Muscle layer of colon (tissue), 2 donors: Measurements from ENCODE around the gene CACNA2D3.
"Not testable (repeated sequence)": the region's sequence is repeated elsewhere in the genome, so short reads cannot be mapped to it uniquely, and the experiment has no call there.

Experiments used
- H3K27ac ChIP-seq: one replicate; pipeline ENCODE4 v1.7.0; 2013; ENCODE audit warnings: low read depth, mild to moderate bottlenecking, low read length, moderate library complexity
- H3K27me3 ChIP-seq, 2 donors: one replicate each; pipeline ENCODE4 v1.7.0; 2013; ENCODE audit warnings: low read length in 2 of 2, mild to moderate bottlenecking in 2 of 2; ENCODE audit not compliant: insufficient read depth in 2 of 2, control insufficient read depth in 1 of 2
- H3K36me3 ChIP-seq: one replicate; pipeline ENCODE4 v1.7.0; 2013; ENCODE audit warnings: mild to moderate bottlenecking, low read length; ENCODE audit not compliant: insufficient read depth
- H3K4me1 ChIP-seq: one replicate; pipeline ENCODE4 v1.7.0; 2013; ENCODE audit warnings: mild to moderate bottlenecking, low read length; ENCODE audit not compliant: insufficient read depth
- H3K4me3 ChIP-seq, 2 donors: one replicate each; pipeline ENCODE4 v1.7.0; 2013; ENCODE audit warnings: low read length in 2 of 2, low read depth in 1 of 2, mild to moderate bottlenecking in 1 of 2, moderate library complexity in 1 of 2
- H3K9ac ChIP-seq: one replicate; pipeline ENCODE4 v1.7.0; 2013; ENCODE audit warnings: low read length
- H3K9me3 ChIP-seq: one replicate; pipeline ENCODE4 v1.7.0; 2013; ENCODE audit warnings: mild to moderate bottlenecking, low read length
- donor health status: abdominal sarcoma.
- donor health status: Adenocarcinoma of cecum.

The CACNA2D3 gene

GRCh38 chr3:55091381-55092225 lies 969.3 kb downstream of the CACNA2D3 start:
- no peaks in the 10 kb centered on the region for H3K9me3 ChIP-seq
- no peaks in the 10 kb centered on the region for H3K36me3 ChIP-seq
- no peaks in the 10 kb centered on the region for H3K4me1 ChIP-seq
- no peak overlapping the region for H3K27ac ChIP-seq
- no peaks in the 10 kb centered on the region for H3K27me3 ChIP-seq
- H3K4me3 ChIP-seq = no peak overlapping the region
- H3K9ac ChIP-seq = no peak overlapping the region

- Histone ChIP-seq H3K9ac (no peak overlapping the region), H3K27ac (no peak overlapping the region), H3K4me1 (no peaks in the 10 kb centered on the region), H3K4me3 (no peak overlapping the region), H3K36me3 (no peaks in the 10 kb centered on the region), H3K27me3 (no peaks in the 10 kb centered on the region), H3K9me3 (no peaks in the 10 kb centered on the region)
Observed at GRCh38 chr3:55094676-55095075, 972.3 kb downstream of the CACNA2D3 start.

DNA sequence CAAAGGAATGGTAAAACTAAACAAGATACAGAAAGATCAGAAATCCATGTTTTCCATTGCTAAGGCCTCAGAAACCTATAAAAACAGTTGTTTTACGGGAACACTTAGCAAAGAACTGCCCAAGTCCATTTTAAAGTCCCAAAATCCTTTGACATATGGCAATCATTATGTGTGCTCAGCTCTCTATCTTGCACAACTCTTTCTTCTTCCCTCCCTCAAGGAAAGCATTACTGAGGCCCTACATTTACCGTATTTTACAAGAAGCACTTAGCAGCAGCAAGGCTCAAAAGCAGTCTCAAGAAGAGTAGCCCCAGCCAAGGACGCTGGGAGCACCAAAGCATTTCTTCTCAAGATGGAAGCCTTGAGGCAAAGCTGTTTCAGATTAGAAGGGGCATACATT lies 975.1 kb downstream of the CACNA2D3 start:
- Histone ChIP-seq H3K36me3 (no peaks in the 10 kb centered on the region), H3K4me3 (no peak overlapping the region), H3K27ac (no peak overlapping the region), H3K9ac (no peak overlapping the region), H3K27me3 (no peaks in the 10 kb centered on the region), H3K4me1 (no peaks in the 10 kb centered on the region), H3K9me3 (no peaks in the 10 kb centered on the region)

- Histone ChIP-seq H3K9ac (no peak overlapping the region), H3K27ac (no peak overlapping the region), H3K9me3 (no peaks in the 10 kb centered on the region), H3K36me3 (no peaks in the 10 kb centered on the region), H3K27me3 (no peaks in the 10 kb centered on the region), H3K4me1 (no peaks in the 10 kb centered on the region), H3K4me3 (no peak overlapping the region)
Observed at GRCh38 chr3:55105647-55106046, 983.3 kb downstream of the CACNA2D3 start.

DNA sequence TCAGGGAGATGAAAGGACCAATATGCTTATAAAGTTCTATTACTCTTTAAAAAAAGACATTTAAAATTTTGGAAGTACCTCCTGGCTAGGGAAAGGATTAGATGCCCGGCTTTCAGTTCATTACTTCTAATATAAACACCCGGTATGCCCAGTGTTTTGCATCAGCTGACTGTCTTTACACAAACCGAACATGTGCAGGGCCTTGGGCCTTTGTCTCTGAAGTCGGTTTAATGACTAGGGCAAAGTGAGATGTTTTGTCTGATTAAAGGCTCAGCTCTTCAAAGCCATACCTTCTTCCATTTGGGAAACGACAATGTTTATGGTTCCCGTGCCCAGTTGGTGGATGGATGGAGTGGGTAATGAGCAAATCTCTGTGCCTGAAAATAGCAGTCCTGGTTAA lies 984.8 kb downstream of the CACNA2D3 start:
- H3K27me3 ChIP-seq = no peaks in the 10 kb centered on the region
- no peak overlapping the region for H3K9ac ChIP-seq
- no peaks in the 10 kb centered on the region for H3K4me1 ChIP-seq
- no peak overlapping the region for H3K27ac ChIP-seq
- H3K36me3 ChIP-seq = no peaks in the 10 kb centered on the region
- no peaks in the 10 kb centered on the region for H3K9me3 ChIP-seq
- no peak overlapping the region for H3K4me3 ChIP-seq

DNA sequence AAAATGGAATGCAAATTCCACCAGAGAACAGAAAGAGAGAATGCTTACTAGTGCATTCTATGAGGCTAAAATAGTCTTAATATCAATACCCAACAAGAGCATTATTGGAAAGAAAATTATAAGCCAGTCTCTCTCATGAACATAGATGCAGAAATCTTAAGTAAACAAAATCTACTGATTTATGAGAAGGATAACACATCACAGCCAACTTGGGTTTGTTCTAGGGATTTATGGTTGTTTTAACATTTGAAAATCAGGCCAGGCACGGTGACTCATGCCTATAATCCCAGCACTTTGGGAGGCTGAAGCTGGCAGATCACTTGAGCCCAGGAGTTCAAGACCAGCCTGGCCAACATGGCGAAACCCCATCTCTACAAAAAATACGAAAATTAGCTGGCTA lies 989.6 kb downstream of the CACNA2D3 start:
- not testable (repeated sequence) for H3K4me3 ChIP-seq, H3K4me1 ChIP-seq, H3K9ac ChIP-seq, H3K9me3 ChIP-seq, H3K27me3 ChIP-seq, H3K36me3 ChIP-seq, H3K27ac ChIP-seq

GRCh38 chr3:55118451-55118850 lies 996.1 kb downstream of the CACNA2D3 start:
- no peak overlapping the region for H3K4me3 ChIP-seq
- H3K27ac ChIP-seq = no peak overlapping the region
- H3K9ac ChIP-seq = no peak overlapping the region
- no peaks in the 10 kb centered on the region for H3K36me3 ChIP-seq
- H3K9me3 ChIP-seq = no peaks in the 10 kb centered on the region
- no peaks in the 10 kb centered on the region for H3K27me3 ChIP-seq
- H3K4me1 ChIP-seq = peaks cover 5% of the 10 kb centered on the region

GRCh38 chr3:55119268-55119667 lies 996.9 kb downstream of the CACNA2D3 start:
- Histone ChIP-seq H3K27me3 (no peaks in the 10 kb centered on the region), H3K36me3 (no peaks in the 10 kb centered on the region), H3K9me3 (no peaks in the 10 kb centered on the region), H3K9ac (no peak overlapping the region), H3K27ac (no peak overlapping the region), H3K4me1 (peaks cover 5% of the 10 kb centered on the region), H3K4me3 (no peak overlapping the region)

GRCh38 chr3:55122312-55122711 lies 1000.0 kb downstream of the CACNA2D3 start:
- no peaks in the 10 kb centered on the region for H3K9me3 ChIP-seq

More at GRCh38 chr3:55122312-55122711, 1000.0 kb downstream of the CACNA2D3 start:
- H3K27me3 ChIP-seq = no peaks in the 10 kb centered on the region
- no peak overlapping the region for H3K27ac ChIP-seq
- H3K4me1 ChIP-seq = peaks cover 5% of the 10 kb centered on the region
- no peak overlapping the region for H3K9ac ChIP-seq
- no peak overlapping the region for H3K4me3 ChIP-seq
- H3K36me3 ChIP-seq = no peaks in the 10 kb centered on the region
